Esophagus squamous epithelium (tissue), 5 donors: ENCODE measurements around the gene BOK. TPM values are rescaled to one million over a fixed set of nuclear protein-coding genes. Genes with fewer than 3 reads are reported as not detected.
A peak's percentile ranks its signal among the peaks of the same experiment; 100 is the strongest.

ENCODE experiments used
- DNase-seq: peaks from one replicate; lab custom pipeline; 2025; lab: John Stamatoyannopoulos, UW
- H3K27ac ChIP-seq, 4 donors: fragments of 200-600 bp; sonication (generic); one replicate each; pipeline ENCODE4 v1.5.1; 2016 to 2019; ENCODE audit warnings: mild to moderate bottlenecking in 1 of 4
- H3K27me3 ChIP-seq, 4 donors: fragments of 200-600 bp; sonication (generic); 1 replicate in 3 of 4; 2 replicates in 1 of 4; pipeline versions ENCODE4 v1.5.1 to v1.6.0; 2017 to 2021; ENCODE audit warnings: antibody characterized with exemption in 1 of 4
- H3K36me3 ChIP-seq, 3 donors: fragments of 200-600 bp; sonication (generic); one replicate each; pipeline ENCODE4 v1.5.1; 2016 to 2019
- H3K4me1 ChIP-seq, 3 donors: fragments of 200-600 bp; sonication (generic); one replicate each; pipeline ENCODE4 v1.5.1; 2017 to 2019
- H3K4me3 ChIP-seq, 4 donors: fragments of 200-600 bp; sonication (generic); 1 replicate in 3 of 4; 2 replicates in 1 of 4; pipeline ENCODE4 v1.5.1; 2016 to 2019; ENCODE audit warnings: mild to moderate bottlenecking in 2 of 4, moderate library complexity in 1 of 4
- H3K9me3 ChIP-seq, 3 donors: fragments of 200-600 bp; sonication (generic); one replicate each; pipeline ENCODE4 v1.5.1; 2016 to 2019
- POLR2A ChIP-seq, 4 donors: fragments of 450-650 bp; IDR thresholded peaks; one replicate each; pipeline ENCODE4 v1.6.1; 2017; ENCODE audit warnings: antibody characterized with exemption in 4 of 4, mild to moderate bottlenecking in 4 of 4, moderate library complexity in 3 of 4
- WGBS, 2 donors: methylation state at CpG; one replicate each; pipeline ENCODE4 v1.1.5; 2018; 5-methylcytosine and 5-hydroxymethylcytosine counted together
- intact Hi-C: fragments of 100-400 bp; cut with DNase I; formaldehyde crosslinking; loops from one replicate; pipeline ENCODE4 v1.15.0; 2022
- total RNA-seq, 4 donors: library from RNA; depleted of rRNA; stranded (reverse); fragments of >200 nt; gene quantifications; one replicate each; pipeline ENCODE4 v1.1.0, GENCODE V29; 2016
- TF ChIP-seq, protein P1 (sequence below), 6 experiments: fragments of 450-650 bp in 4 of 6; fragments of 200-600 bp in 2 of 6; sonication (generic) in 2 of 6; IDR thresholded peaks; one replicate each; pipeline ENCODE4 v1.5.1; 2016 to 2019; ENCODE audit warnings: antibody characterized with exemption in 6 of 6, mild to moderate bottlenecking in 4 of 6, moderate library complexity in 4 of 6
- donor health status: DM: yes; HTN: yes; CAD: no.

The BOK gene
- total RNA-seq, 4 donors from 2014 or later, result 35.5 to 57.1 (median 51.2) TPM

GRCh38 chr2:241595600-241596140 lies 37.1 kb downstream of the BOK start:
- no peak overlapping the region for H3K27ac ChIP-seq
- no peaks in the 10 kb centered on the region for H3K9me3 ChIP-seq
- intact Hi-C loops, result no loop called here
- no peak for DNase-seq
- H3K27me3 ChIP-seq, result no peaks in the 10 kb centered on the region
- no peak overlapping the region for H3K4me3 ChIP-seq
- H3K36me3 ChIP-seq, result peaks cover 0 to 100% (median 19%) of the 10 kb centered on the region in 3 donors
- H3K4me1 ChIP-seq, result no peaks in the 10 kb centered on the region
- 76 to 86% methylated on average over 8 to 9 of the region's 15 CpGs for WGBS, 2 donors
- TF ChIP-seq, protein P1, sequence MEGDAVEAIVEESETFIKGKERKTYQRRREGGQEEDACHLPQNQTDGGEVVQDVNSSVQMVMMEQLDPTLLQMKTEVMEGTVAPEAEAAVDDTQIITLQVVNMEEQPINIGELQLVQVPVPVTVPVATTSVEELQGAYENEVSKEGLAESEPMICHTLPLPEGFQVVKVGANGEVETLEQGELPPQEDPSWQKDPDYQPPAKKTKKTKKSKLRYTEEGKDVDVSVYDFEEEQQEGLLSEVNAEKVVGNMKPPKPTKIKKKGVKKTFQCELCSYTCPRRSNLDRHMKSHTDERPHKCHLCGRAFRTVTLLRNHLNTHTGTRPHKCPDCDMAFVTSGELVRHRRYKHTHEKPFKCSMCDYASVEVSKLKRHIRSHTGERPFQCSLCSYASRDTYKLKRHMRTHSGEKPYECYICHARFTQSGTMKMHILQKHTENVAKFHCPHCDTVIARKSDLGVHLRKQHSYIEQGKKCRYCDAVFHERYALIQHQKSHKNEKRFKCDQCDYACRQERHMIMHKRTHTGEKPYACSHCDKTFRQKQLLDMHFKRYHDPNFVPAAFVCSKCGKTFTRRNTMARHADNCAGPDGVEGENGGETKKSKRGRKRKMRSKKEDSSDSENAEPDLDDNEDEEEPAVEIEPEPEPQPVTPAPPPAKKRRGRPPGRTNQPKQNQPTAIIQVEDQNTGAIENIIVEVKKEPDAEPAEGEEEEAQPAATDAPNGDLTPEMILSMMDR (IDR thresholded peaks at IDR 0.05), result peak in 1 of 6 experiments; percentile 19
- no peak for TF ChIP-seq POLR2A (IDR thresholded peaks at IDR 0.05)

- intact Hi-C loops, result no loop called here
- no peak for DNase-seq
- Histone ChIP-seq H3K4me1 (no peaks in the 10 kb centered on the region), H3K36me3 (peaks cover 7 to 100% (median 21%) of the 10 kb centered on the region in 3 donors), H3K9me3 (no peaks in the 10 kb centered on the region), H3K27ac (no peak overlapping the region), H3K27me3 (no peaks in the 10 kb centered on the region), H3K4me3 (no peak overlapping the region)
- TF ChIP-seq, protein P1 (IDR thresholded peaks at IDR 0.05), result no peak
- no peak for TF ChIP-seq POLR2A (IDR thresholded peaks at IDR 0.05)
- WGBS, 2 donors, result 92 to 93% methylated on average over 1 to 6 of the region's 6 CpGs
Observed at GRCh38 chr2:241597561-241597960, 39.0 kb downstream of the BOK start.

DNA sequence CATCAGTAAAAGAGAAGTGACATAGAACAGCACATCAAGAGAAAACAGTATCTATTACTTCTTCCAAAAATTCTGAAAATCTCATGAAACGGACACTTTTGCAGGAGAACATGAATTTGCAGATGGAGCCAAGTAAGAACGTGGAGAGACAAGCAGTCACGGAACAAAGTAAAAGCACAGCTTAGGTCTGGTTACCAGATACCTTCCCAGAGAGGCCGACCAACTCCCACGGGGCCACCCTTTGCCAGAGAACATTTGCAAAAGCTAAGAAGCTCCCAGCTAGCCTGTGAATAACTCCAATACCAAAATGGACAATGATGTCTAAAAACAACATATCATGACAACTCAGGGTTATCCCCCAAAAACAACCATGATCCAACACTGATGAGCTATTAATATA lies 39.5 kb downstream of the BOK start:
- no peak overlapping the region for H3K4me3 ChIP-seq
- no peak for TF ChIP-seq POLR2A (IDR thresholded peaks at IDR 0.05)
- TF ChIP-seq, protein P1 (IDR thresholded peaks at IDR 0.05), result no peak
- no peaks in the 10 kb centered on the region for H3K4me1 ChIP-seq
- no peaks in the 10 kb centered on the region for H3K27me3 ChIP-seq
- intact Hi-C loops, result no loop called here
- no peak for DNase-seq
- WGBS, 2 donors, result 63 to 85% methylated on average over 5 of the region's 5 CpGs
- no peak overlapping the region for H3K27ac ChIP-seq
- peaks cover 7 to 100% (median 21%) of the 10 kb centered on the region in 3 donors for H3K36me3 ChIP-seq
- H3K9me3 ChIP-seq, result no peaks in the 10 kb centered on the region

DNA sequence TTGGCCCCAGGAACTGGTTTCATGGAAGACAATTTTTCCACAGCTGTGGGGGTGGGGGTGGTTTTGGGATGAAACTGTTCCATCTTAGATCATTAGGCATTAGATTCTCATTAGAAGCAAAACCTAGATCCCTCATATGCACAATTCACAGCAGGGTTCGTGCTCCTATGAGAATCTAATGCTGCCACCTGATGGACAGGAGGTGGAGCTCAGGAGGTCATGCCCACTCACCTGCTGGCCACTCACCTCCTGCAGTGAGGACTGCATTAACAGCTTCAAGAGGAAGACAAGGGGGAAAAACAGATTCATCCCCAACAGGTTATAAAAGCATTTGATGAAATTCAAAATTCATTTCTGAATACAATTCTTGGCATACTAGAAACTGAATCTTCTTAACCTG lies 39.9 kb downstream of the BOK start:
- intact Hi-C loops, result no loop called here
- H3K4me3 ChIP-seq, result no peak overlapping the region
- H3K27me3 ChIP-seq, result no peaks in the 10 kb centered on the region
- H3K4me1 ChIP-seq, result no peaks in the 10 kb centered on the region
- no peak for DNase-seq
- peaks cover 7 to 100% (median 21%) of the 10 kb centered on the region in 3 donors for H3K36me3 ChIP-seq
- TF ChIP-seq, protein P1 (IDR thresholded peaks at IDR 0.05), result peak in 2 of 6 experiments; percentile 14 to 45
- no peak for TF ChIP-seq POLR2A (IDR thresholded peaks at IDR 0.05)
- no peak overlapping the region for H3K27ac ChIP-seq
- WGBS, 2 donors, result 70% methylated on average over 1 of the region's 1 CpG; no CpG with 5 or more reads in 1 of the 2 donors
- H3K9me3 ChIP-seq, result no peaks in the 10 kb centered on the region

DNA sequence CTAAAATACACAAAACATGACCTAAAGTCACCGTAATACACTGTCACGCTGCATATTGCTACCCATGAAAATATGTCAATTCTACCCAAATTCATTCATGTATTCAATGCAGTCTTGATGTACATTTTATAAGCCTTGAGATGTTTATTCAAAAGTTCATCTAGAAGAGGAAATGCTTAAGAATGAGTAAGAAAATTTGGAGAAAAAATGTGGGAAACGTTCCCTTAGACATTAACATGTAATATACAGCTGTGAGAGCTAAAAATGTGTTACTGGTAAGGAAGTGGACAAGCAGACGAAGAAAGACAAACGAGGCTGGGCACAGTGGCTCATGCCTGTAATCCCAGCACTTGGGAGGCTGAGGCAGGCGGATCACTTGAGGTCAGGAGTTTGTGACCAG lies 41.1 kb downstream of the BOK start:
- Histone ChIP-seq H3K36me3 (peaks cover 7 to 100% (median 25%) of the 10 kb centered on the region in 3 donors), H3K27ac (no peak overlapping the region), H3K9me3 (no peaks in the 10 kb centered on the region), H3K27me3 (no peaks in the 10 kb centered on the region), H3K4me3 (no peak overlapping the region), H3K4me1 (no peaks in the 10 kb centered on the region)
- 75 to 83% methylated on average over 6 of the region's 6 CpGs for WGBS, 2 donors
- DNase-seq, result no peak
- TF ChIP-seq POLR2A (IDR thresholded peaks at IDR 0.05), result no peak
- TF ChIP-seq, protein P1 (IDR thresholded peaks at IDR 0.05), result no peak
- intact Hi-C loops, result no loop called here
